ENCODE results near the gene SLC12A7.

Gene SLC12A7

GRCh38 chr5:1047332-1047965 is 64.4 kb downstream of the SLC12A7 start:
- no peak for DNase-seq

GRCh38 chr5:1045960-1046560 is 65.8 kb downstream of the SLC12A7 start:
- no peak for DNase-seq

GRCh38 chr5:1044117-1044516 is 67.7 kb downstream of the SLC12A7 start:
- no peak for DNase-seq

GRCh38 chr5:1043327-1043726 is 68.5 kb downstream of the SLC12A7 start:
- DNase-seq: no peak

GRCh38 chr5:1042626-1043025 is 69.2 kb downstream of the SLC12A7 start:
- DNase-seq: no peak

GRCh38 chr5:1041225-1042143 is 70.4 kb downstream of the SLC12A7 start:
- no peak for DNase-seq

GRCh38 chr5:1040571-1040970 is 71.3 kb downstream of the SLC12A7 start:
- no peak for DNase-seq

- DNase-seq: no peak
Measured at GRCh38 chr5:1039706-1040260, 72.1 kb downstream of the SLC12A7 start.

- no peak for DNase-seq
Measured at GRCh38 chr5:1039210-1039548, 72.7 kb downstream of the SLC12A7 start.

GRCh38 chr5:1038417-1039209 is 73.2 kb downstream of the SLC12A7 start:
- DNase-seq: no peak

- DNase-seq: no peak
Measured at GRCh38 chr5:1037671-1038416, 74.0 kb downstream of the SLC12A7 start.

- no peak for DNase-seq
Measured at GRCh38 chr5:1037123-1037670, 74.7 kb downstream of the SLC12A7 start.

GRCh38 chr5:1036504-1037122 is 75.2 kb downstream of the SLC12A7 start:
- no peak for DNase-seq

- no peak for DNase-seq
Measured at GRCh38 chr5:1035421-1036405, 76.2 kb downstream of the SLC12A7 start.

GRCh38 chr5:1034986-1035385 is 76.9 kb downstream of the SLC12A7 start:
- DNase-seq: no peak

- no peak for DNase-seq
Measured at GRCh38 chr5:1034421-1034905, 77.4 kb downstream of the SLC12A7 start.

- no peak for DNase-seq
Measured at GRCh38 chr5:1033606-1034420, 78.0 kb downstream of the SLC12A7 start.

- no peak for DNase-seq
Measured at GRCh38 chr5:1033178-1033577, 78.7 kb downstream of the SLC12A7 start.

GRCh38 chr5:1032551-1033027 is 79.3 kb downstream of the SLC12A7 start:
- DNase-seq: no peak
